Globus pallidus (tissue), 1 donor: ENCODE results near the gene GSG1L.

Source experiments
- DNase-seq: peaks from one replicate; pipeline ENCODE4 v3.0.0-alpha.2; 2015; ENCODE audit warnings: low spot score

GSG1L gene

GRCh38 chr16:27789150-27789549, 274.4 kb downstream of the GSG1L start:
- no peak for DNase-seq

- no peak for DNase-seq
Observed at GRCh38 chr16:27787665-27788064, 275.8 kb downstream of the GSG1L start.

- no peak for DNase-seq
Observed at GRCh38 chr16:27786923-27787625, 276.4 kb downstream of the GSG1L start.

GRCh38 chr16:27786221-27786922, 277.1 kb downstream of the GSG1L start:
- no peak for DNase-seq

- DNase-seq, result no peak
Observed at GRCh38 chr16:27785307-27785678, 278.2 kb downstream of the GSG1L start.

GRCh38 chr16:27784351-27785306, 278.9 kb downstream of the GSG1L start:
- DNase-seq, result no peak

GRCh38 chr16:27781981-27782880, 281.3 kb downstream of the GSG1L start:
- DNase-seq, result no peak

- no peak for DNase-seq
Observed at GRCh38 chr16:27781195-27781524, 282.4 kb downstream of the GSG1L start.

- no peak for DNase-seq
Observed at GRCh38 chr16:27780468-27781194, 282.9 kb downstream of the GSG1L start.

- peak; percentile 76 for DNase-seq
Observed at GRCh38 chr16:27779641-27780164, 283.8 kb downstream of the GSG1L start.

- DNase-seq, result no peak
Observed at GRCh38 chr16:27778926-27779570, 284.5 kb downstream of the GSG1L start.

GRCh38 chr16:27778171-27778925, 285.2 kb downstream of the GSG1L start:
- no peak for DNase-seq

GRCh38 chr16:27777527-27777926, 286.0 kb downstream of the GSG1L start:
- no peak for DNase-seq

- DNase-seq, result peak; percentile 74
Observed at GRCh38 chr16:27776556-27777225, 286.8 kb downstream of the GSG1L start.

GRCh38 chr16:27775254-27775653, 288.3 kb downstream of the GSG1L start:
- DNase-seq, result no peak

GRCh38 chr16:27774779-27775178, 288.7 kb downstream of the GSG1L start:
- DNase-seq, result no peak

GRCh38 chr16:27773344-27773743, 290.2 kb downstream of the GSG1L start:
- no peak for DNase-seq

- DNase-seq, result no peak
Observed at GRCh38 chr16:27772093-27772825, 291.3 kb downstream of the GSG1L start.
